ENCODE data around the gene APELA. TPM values are rescaled to one million over a fixed set of nuclear protein-coding genes. Genes with fewer than 3 reads are reported as not detected.

Gene APELA
- total RNA-seq, 3 donors from 2014 or later (not counting 1 experiment from before 2014, with no cell fraction given): not detected

- WGBS (ENCODE audit: insufficient coverage): 45% methylated on average over 2 of the region's 2 CpGs
- H3K36me3 Mint-ChIP-seq: no peaks in the 10 kb centered on the region
- H3K27ac Mint-ChIP-seq: no peak overlapping the region
- Histone ChIP-seq H3K36me3 (ENCODE audit: control insufficient read depth, insufficient read depth, low read length) (no peaks in the 10 kb centered on the region), H3K27ac (ENCODE audit: low read length) (no peak overlapping the region), H3K9me3 (ENCODE audit: control insufficient read depth, insufficient read depth, low read length) (no peaks in the 10 kb centered on the region), H3K4me3 (ENCODE audit: low read length) (no peak overlapping the region), H3K4me1 (ENCODE audit: control insufficient read depth, insufficient read depth, low read length) (no peaks in the 10 kb centered on the region), H3K27me3 (ENCODE audit: control insufficient read depth, insufficient read depth, low read length) (no peaks in the 10 kb centered on the region)
- H3K4me1 Mint-ChIP-seq: no peaks in the 10 kb centered on the region
- H3K9me3 Mint-ChIP-seq: peaks cover 2% of the 10 kb centered on the region in 2 donors
- intact Hi-C loops (cut with micrococcal nuclease): no loop called here
- ATAC-seq (no peak), DNase-seq (no peak)
- H3K4me3 Mint-ChIP-seq: no peak overlapping the region
- H3K27me3 Mint-ChIP-seq (ENCODE audit: low read depth in 2 of 2): no peaks in the 10 kb centered on the region
- TF ChIP-seq, protein P1, sequence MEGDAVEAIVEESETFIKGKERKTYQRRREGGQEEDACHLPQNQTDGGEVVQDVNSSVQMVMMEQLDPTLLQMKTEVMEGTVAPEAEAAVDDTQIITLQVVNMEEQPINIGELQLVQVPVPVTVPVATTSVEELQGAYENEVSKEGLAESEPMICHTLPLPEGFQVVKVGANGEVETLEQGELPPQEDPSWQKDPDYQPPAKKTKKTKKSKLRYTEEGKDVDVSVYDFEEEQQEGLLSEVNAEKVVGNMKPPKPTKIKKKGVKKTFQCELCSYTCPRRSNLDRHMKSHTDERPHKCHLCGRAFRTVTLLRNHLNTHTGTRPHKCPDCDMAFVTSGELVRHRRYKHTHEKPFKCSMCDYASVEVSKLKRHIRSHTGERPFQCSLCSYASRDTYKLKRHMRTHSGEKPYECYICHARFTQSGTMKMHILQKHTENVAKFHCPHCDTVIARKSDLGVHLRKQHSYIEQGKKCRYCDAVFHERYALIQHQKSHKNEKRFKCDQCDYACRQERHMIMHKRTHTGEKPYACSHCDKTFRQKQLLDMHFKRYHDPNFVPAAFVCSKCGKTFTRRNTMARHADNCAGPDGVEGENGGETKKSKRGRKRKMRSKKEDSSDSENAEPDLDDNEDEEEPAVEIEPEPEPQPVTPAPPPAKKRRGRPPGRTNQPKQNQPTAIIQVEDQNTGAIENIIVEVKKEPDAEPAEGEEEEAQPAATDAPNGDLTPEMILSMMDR (IDR thresholded peaks at IDR 0.05): no peak
Observed at GRCh38 chr4:164847967-164848649, 28.9 kb upstream of the APELA start.

- H3K27me3 ChIP-seq (ENCODE audit: control insufficient read depth, insufficient read depth, low read length): no peaks in the 10 kb centered on the region
- no peaks in the 10 kb centered on the region for H3K4me1 ChIP-seq (ENCODE audit: control insufficient read depth, insufficient read depth, low read length)
- Mint-ChIP-seq H3K4me3 (no peak overlapping the region), H3K27ac (no peak overlapping the region), H3K4me1 (no peaks in the 10 kb centered on the region), H3K36me3 (no peaks in the 10 kb centered on the region), H3K27me3 (ENCODE audit: low read depth in 2 of 2) (no peaks in the 10 kb centered on the region), H3K9me3 (peaks cover 2 to 3% of the 10 kb centered on the region in 2 donors)
- H3K27ac ChIP-seq (ENCODE audit: low read length): no peak overlapping the region
- TF ChIP-seq, protein P1 (IDR thresholded peaks at IDR 0.05): no peak
- H3K9me3 ChIP-seq (ENCODE audit: control insufficient read depth, insufficient read depth, low read length): no peaks in the 10 kb centered on the region
- ATAC-seq: no peak
- no peak for DNase-seq
- WGBS (ENCODE audit: insufficient coverage): 100% methylated on average over 1 of the region's 1 CpG
- H3K36me3 ChIP-seq (ENCODE audit: control insufficient read depth, insufficient read depth, low read length): no peaks in the 10 kb centered on the region
- no peak overlapping the region for H3K4me3 ChIP-seq (ENCODE audit: low read length)
- intact Hi-C loops (cut with micrococcal nuclease): no loop called here
Observed at GRCh38 chr4:164856396-164856795, 20.6 kb upstream of the APELA start.

DNA sequence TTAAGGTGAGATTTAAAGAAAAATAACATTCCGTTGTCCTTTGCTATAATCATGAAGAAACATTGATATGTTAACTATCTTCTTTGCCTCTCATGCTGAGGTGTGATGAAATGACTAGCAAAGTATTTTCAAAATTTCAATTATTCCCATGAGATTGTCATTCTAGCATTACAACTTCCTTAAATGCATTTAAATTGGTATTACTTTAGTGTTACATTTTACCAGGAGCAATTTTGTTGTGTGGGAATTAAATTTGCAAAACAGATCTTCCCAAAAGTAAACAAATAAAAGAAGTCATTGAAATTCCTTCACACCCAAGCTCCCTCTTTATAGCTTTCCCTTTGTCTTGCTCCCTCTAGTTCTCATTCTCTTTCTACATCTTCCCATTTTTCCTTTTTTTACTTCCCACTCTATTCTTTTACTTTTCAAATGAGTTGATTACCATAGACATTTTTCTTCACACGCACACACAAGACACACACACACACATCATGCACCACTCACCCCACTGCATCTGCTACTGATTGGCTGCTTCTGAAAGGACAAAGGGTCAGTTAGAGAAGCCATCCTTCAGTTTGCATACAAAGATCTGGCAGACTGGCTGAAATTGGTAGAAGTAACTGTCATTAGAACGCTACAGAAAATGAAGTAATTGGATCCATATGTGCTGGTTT lies 10.0 kb upstream of the APELA start:
- peaks cover 4 to 5% of the 10 kb centered on the region in 2 donors for H3K9me3 Mint-ChIP-seq
- TF ChIP-seq, protein P1 (IDR thresholded peaks at IDR 0.05): no peak
- Histone ChIP-seq H3K27ac (ENCODE audit: low read length) (no peak overlapping the region), H3K27me3 (ENCODE audit: control insufficient read depth, insufficient read depth, low read length) (no peaks in the 10 kb centered on the region), H3K36me3 (ENCODE audit: control insufficient read depth, insufficient read depth, low read length) (no peaks in the 10 kb centered on the region), H3K4me3 (ENCODE audit: low read length) (no peak overlapping the region), H3K9me3 (ENCODE audit: control insufficient read depth, insufficient read depth, low read length) (no peaks in the 10 kb centered on the region), H3K4me1 (ENCODE audit: control insufficient read depth, insufficient read depth, low read length) (no peaks in the 10 kb centered on the region)
- WGBS (ENCODE audit: insufficient coverage): 25% methylated on average over 2 of the region's 3 CpGs
- intact Hi-C loops (cut with micrococcal nuclease): no loop called here
- DNase-seq (no peak), ATAC-seq (no peak)
- no peak overlapping the region for H3K27ac Mint-ChIP-seq
- H3K4me3 Mint-ChIP-seq: no peak overlapping the region
- H3K27me3 Mint-ChIP-seq (ENCODE audit: low read depth in 2 of 2): no peaks in the 10 kb centered on the region
- no peaks in the 10 kb centered on the region for H3K36me3 Mint-ChIP-seq
- H3K4me1 Mint-ChIP-seq: no peaks in the 10 kb centered on the region
